ENCODE results near the gene PRSS35. TPM values are rescaled to one million over a fixed set of nuclear protein-coding genes. Genes with fewer than 3 reads are reported as not detected.
"Not testable (repeated sequence)": the region's sequence is repeated elsewhere in the genome, so short reads cannot be mapped to it uniquely, and the experiment has no call there.

Gene PRSS35
- polyA plus RNA-seq (ENCODE audit: insufficient read length in 10 of 10), result 10 to 100 TPM; 11.1 to 86.4 (median 56.9) TPM
- long read RNA-seq, donor 1, transcript PRSS35-201 (2 exons, 2,440 nt), result major isoform, 30 of 30 reads
- long read RNA-seq, donor 1, partial matches to known transcripts, result 0 of 30 reads
- long read RNA-seq, donor 1, other reads (novel, unspliced or antisense), result 0 of 30 reads
- long read RNA-seq, donor 2, transcript PRSS35-201 (2 exons, 2,440 nt), result major isoform, 12 of 48 reads
- long read RNA-seq, donor 2, partial matches to known transcripts, result 36 of 48 reads
- long read RNA-seq, donor 2, other reads (novel, unspliced or antisense), result 0 of 48 reads
- long read RNA-seq, donor 3, result 0 reads
- long read RNA-seq, donor 4, transcript PRSS35-201 (2 exons, 2,440 nt), result major isoform, 19 of 19 reads
- long read RNA-seq, donor 4, partial matches to known transcripts, result 0 of 19 reads
- long read RNA-seq, donor 4, other reads (novel, unspliced or antisense), result 0 of 19 reads
- long read RNA-seq, donor 5, transcript PRSS35-201 (2 exons, 2,440 nt), result major isoform, 36 of 43 reads
- long read RNA-seq, donor 5, partial matches to known transcripts, result 0 of 43 reads
- long read RNA-seq, donor 5, other reads (novel, unspliced or antisense), result 7 of 43 reads
- long read RNA-seq, donor 6, transcript PRSS35-201 (2 exons, 2,440 nt), result major isoform, 28 of 28 reads
- long read RNA-seq, donor 6, partial matches to known transcripts, result 0 of 28 reads
- long read RNA-seq, donor 6, other reads (novel, unspliced or antisense), result 0 of 28 reads
- long read RNA-seq, donor 7, transcript PRSS35-201 (2 exons, 2,440 nt), result major isoform, 13 of 13 reads
- long read RNA-seq, donor 7, partial matches to known transcripts, result 0 of 13 reads
- long read RNA-seq, donor 7, other reads (novel, unspliced or antisense), result 0 of 13 reads
- long read RNA-seq, donor 8, transcript PRSS35-201 (2 exons, 2,440 nt), result major isoform, 15 of 54 reads
- long read RNA-seq, donor 8, partial matches to known transcripts, result 39 of 54 reads
- long read RNA-seq, donor 8, other reads (novel, unspliced or antisense), result 0 of 54 reads
- long read RNA-seq, donor 9, result 0 reads

- DNase-seq, result peak in 2 of 3 donors; percentile 56 to 85
These were observed at the start of gene PRSS35 for GRCh38 chr6:83511901-83512681. Gene PRSS35 (plus strand): TSS chr6:83512534. CDS start chr6:83523442, 10,908 bp downstream.

DNA sequence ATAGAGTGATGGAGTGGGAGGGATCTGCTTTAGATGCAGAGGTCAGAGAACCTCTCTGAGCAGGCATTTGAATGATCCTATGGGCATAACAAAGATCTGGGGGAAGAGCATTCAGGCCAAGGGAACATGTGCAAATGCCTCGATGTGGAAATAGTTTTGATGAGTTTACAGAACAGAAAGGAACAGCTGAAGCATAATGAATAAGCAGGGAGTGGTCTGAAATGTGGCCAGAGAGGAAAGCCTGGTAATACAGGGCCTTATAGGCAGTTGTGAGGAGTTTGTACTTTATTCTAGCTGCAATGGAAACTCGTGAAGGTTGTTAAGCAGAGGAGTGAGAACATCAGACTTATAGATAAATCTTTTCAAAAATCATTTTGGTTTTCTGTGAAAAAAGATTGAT, 48.4 kb upstream of the PRSS35 start:
- peak; percentile 6 to 19 (median 12) for DNase-seq

DNA sequence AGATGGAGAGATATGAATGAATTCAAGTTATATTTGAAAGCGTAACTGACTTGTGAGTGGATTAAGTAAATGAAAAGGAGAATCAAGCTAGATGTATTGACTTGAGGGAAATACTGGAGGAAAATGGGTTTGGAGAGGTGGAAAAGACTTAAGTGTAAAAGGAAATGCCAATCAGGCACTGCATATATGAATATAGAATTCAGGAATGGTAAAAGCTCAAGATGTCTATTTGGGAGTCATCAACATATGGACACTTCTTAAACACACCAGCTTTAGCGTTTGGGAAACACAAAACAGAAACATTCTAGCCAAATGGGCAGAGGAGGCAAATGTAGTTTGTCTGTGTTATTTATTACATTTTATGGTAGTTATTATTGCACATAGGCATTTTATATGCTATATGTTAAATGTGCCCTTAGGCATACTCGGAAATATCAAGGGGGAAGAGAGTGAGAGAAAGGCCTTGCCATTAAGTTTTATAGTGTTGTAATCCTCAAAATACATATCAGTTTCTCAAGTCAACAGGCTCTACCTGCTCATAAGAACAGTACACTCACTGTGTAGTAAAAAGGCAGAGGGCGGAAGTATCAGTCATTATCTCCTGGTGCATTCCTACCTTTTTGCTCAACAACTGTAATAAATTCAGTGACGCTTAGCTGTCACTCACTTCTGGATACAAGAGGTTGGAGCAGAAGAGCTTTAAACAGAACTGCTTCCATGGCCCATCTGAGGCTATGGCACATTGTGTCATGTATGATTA, 47.8 kb upstream of the PRSS35 start:
- DNase-seq, result no peak

- DNase-seq, result no peak
These were observed 46.0 kb upstream of the PRSS35 start for GRCh38 chr6:83466328-83466727.

DNA sequence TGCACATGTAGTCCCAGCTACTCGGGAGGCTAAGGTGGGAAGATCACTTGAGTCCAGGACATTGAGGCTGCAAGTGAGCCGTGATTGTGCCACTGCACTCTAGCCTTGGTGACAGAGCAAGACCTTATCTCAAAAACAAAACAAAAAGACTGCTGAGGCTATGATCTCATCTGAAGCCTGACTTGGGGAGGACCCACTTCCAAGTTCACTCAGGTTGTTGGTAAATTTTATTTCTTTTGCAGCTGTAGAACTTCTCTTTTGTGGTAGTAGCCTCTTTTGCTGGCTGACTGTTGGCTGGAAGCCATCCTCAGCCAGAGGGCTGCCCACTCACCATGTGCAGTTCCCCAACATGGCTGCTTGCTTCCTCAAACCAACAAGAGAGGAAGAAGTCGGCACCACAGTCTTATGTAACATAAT, 44.7 kb upstream of the PRSS35 start:
- DNase-seq, result no peak

DNA sequence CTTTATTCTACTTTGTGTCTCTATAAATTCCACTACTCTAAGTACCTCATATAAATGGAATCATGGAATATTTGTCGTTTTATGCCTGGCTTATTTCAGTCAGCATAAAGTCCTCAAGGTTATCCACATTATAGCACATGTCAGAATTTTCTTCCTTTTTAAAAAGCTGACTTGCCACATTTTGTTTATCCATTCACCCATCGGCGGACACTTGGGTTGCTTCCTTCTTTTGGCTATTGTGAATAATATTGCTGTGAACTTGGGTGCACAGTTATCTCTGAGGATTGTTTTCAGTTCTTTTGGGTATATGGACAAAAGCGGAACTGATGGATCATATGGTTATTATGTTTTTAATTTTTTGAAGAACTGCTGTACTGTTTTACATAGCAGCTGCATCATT, 42.3 kb upstream of the PRSS35 start:
- DNase-seq, result no peak

- DNase-seq, result no peak
These were observed 41.7 kb upstream of the PRSS35 start for GRCh38 chr6:83470587-83470986.

GRCh38 chr6:83472767-83473166, 39.6 kb upstream of the PRSS35 start:
- DNase-seq, result no peak

GRCh38 chr6:83474309-83474708, 38.0 kb upstream of the PRSS35 start:
- peak; percentile 19 to 32 (median 28) for DNase-seq

- DNase-seq, result no peak
These were observed 35.4 kb upstream of the PRSS35 start for GRCh38 chr6:83476971-83477370.

- no peak for DNase-seq
These were observed 32.9 kb upstream of the PRSS35 start for GRCh38 chr6:83479389-83479788.

GRCh38 chr6:83480470-83480869, 31.9 kb upstream of the PRSS35 start:
- DNase-seq, result no peak

DNA sequence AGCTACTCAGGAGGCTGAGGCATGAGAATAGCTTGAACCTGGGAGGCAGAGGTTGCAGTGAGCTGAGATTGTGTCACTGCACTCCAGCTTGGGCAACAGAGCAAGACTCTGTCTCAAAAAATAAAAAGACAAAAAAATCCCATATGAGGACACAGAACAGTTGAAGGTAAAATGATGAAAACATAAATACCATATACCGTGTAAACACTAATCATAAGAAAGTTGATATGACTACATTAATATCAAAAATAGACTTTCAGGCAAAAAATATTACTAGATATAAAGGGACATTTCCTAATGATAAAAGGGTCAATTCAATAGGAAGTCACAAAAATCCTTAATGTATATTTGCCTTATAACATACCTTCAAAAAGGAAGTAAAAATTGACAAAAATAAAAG, 30.4 kb upstream of the PRSS35 start:
- DNase-seq, result not testable (repeated sequence)

- DNase-seq, result no peak
These were observed 23.9 kb upstream of the PRSS35 start for GRCh38 chr6:83488448-83488847.

GRCh38 chr6:83488861-83489260, 23.5 kb upstream of the PRSS35 start:
- no peak for DNase-seq

DNA sequence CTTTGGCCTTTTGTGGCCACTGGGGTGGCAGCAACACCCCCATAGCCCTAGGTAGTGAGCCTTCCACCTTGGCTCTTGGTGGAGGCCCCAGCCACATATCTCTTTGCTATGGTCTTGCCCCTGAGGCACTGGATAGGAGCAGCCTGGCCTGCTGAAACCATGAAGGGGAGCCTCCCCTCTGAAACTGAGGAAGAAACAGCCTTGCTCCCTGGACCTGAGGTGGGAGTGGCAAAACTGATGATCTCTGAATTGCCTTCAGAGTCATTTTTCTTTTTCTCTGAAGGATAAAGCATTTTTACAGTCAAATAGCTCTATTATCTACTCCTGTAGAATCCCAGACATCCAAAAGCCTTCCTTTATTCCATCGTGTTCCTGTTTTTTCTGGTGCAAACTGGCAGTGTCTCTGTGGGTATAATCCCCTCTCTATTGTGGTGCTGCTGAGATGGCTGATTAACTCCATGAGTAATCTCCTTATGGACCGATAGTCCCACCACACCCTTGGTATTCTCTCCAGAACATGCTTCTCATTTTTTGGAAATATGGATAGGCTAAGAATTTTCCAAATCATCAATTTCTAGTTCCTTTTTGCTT, 22.0 kb upstream of the PRSS35 start:
- no peak for DNase-seq

DNA sequence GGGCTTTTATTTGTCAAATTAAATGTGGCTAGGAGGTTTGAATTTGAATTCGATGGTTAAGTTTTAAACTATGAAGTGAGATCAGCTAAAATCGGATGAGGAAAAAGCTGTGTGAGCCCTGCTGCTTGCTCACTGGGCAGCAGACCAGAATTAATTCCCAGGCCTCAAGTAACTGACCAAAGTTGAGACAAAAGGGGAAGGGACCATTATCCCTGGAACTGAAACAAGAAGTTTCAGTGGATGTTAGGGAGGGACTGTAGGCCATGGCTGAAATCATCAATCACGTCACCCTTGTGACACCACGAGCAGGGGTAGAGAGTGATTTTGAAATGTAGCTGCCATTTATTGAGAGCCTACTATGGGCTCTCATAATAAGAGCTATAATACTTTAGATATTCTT, 7.0 kb upstream of the PRSS35 start:
- peak in 2 of 3 donors; percentile 75 to 85 for DNase-seq

GRCh38 chr6:83509441-83509840, 2.9 kb upstream of the PRSS35 start:
- DNase-seq, result no peak

GRCh38 chr6:83510791-83511190, 1.5 kb upstream of the PRSS35 start:
- peak in 2 of 3 donors; percentile 23 to 43 for DNase-seq

- peak in 2 of 3 donors; percentile 16 to 73 for DNase-seq
These were observed 1.1 kb upstream of the PRSS35 start for GRCh38 chr6:83511266-83511665.
